HG03280 (cell line): Measurements from ENCODE around the gene COBL.

Experiments
- ATAC-seq: cut with Tn5 transposase; IDR thresholded peaks from one replicate; pipeline ENCODE4 v1.9.1; 2021; ENCODE audit warnings: mild to moderate bottlenecking, moderate library complexity; ENCODE audit not compliant: unreplicated experiment

COBL gene

DNA sequence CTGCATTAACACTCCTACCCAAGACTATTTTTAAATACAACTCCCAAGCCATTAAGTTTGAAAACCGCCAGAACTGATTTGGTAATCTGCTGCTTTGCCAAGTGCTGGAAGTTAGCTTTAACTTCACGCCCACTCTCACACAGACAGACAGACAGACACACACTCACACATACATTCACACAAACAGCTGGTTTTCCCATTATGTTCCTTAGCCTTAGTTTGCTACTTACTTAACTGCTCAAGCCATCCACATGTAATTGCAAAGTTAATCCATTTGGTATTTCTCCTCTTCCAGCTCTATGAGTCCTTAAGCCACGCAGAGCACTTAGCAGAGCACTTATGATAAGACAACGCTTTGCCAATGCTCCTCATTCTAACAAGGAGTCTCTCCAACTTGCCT, 8.3 kb downstream of the COBL start:
- ATAC-seq: no peak

DNA sequence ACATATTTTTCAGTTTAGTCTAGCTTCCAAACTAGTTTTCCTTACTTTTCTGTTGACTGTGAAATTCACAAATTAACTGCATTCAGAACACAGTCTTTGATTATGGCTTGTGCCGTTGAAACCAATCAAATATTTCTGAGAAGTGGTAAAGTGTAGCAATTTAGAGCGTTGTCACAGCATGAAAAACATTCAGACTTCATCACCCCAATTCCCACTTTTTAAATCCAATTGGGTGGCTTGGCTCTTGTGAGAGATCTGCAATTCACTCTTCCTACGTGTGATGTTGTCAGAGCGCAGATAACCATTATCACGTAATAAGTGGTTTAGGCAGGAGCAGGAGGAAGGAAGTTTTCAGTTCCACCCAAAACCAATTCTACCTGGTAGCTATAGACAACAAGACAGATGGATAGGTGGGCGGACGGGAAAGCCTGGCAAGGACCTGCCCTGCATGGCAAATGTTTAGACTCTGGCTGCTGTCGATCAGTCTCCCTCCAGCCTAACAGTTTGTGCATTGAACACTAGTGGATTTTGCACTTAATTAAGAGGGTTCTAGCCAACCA, 8.9 kb downstream of the COBL start:
- ATAC-seq: no peak

DNA sequence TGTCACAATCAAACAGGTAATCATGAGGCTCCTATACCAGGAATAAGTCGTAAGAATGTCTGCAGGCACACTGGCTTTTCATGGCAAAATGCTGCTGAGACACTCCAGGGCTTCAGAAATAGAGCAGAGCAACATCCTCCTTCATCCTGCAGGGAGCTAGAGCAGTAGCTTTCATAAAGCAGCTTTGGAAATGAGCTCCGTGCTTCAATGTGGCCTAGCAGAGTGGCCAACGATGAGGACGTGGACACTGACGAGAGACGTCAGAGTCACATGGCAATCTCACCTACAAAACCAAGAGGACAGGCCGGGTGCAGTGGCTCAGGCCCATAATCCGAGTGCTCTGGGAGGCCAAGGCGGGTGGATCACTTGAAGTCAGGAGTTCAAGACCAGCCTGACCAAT, 9.8 kb downstream of the COBL start:
- ATAC-seq: no peak

DNA sequence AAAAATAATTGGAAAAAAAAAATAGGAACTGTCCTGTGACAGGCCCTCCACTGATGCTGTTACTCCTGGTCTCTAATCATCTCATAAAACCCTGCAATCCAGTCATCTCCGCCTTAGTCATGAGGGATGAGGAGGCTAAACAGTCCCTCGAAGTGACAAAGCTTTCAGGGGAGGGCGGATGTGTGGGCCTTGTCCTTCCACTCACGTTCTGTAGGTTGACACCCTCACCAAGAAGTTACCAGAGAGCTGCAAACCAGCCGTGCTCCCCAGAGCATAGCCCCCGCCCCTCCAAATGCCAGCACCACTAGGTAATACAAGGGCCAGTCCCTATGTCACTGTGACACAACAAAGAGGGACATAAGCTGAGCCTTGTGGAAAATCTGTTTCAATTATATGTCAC, 11.9 kb downstream of the COBL start:
- ATAC-seq: no peak

DNA sequence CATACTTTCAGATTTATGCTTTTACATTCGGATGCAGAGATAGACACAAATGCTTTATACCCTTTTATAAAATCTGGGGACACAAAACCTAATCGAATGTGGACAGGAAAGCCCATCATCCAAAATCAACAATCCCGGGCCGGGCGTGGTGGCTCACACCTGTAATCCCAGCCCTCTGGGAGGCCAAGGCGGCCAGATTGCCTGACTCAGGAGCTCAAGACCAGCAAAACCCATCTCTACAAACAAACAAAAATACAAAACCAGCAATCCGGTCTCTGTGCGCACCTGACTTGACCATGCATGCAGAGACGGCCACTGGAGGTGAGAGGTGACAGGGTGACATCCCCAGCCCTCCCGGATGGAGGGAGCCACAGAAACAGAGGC, 13.5 kb downstream of the COBL start:
- ATAC-seq: no peak

DNA sequence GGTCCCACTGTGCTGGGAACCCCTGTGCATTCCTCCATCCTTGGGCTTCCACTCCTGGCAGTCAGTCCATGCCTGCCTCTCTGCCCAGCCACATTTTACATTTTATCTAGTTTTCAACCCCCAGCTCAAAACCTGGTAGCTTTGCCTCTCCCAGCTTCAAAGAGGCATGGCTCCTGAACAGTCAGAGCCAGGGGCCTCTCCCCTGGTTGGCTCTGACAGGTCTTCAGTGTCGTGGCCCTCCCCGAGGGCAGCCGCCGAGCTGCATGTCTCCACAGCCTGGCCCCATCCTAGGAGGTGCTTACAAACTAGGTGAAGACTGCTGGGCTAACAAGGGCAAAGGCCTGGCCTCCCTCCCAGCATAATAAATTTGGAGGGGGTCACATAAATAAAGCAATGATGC, 14.8 kb downstream of the COBL start:
- ATAC-seq: no peak

DNA sequence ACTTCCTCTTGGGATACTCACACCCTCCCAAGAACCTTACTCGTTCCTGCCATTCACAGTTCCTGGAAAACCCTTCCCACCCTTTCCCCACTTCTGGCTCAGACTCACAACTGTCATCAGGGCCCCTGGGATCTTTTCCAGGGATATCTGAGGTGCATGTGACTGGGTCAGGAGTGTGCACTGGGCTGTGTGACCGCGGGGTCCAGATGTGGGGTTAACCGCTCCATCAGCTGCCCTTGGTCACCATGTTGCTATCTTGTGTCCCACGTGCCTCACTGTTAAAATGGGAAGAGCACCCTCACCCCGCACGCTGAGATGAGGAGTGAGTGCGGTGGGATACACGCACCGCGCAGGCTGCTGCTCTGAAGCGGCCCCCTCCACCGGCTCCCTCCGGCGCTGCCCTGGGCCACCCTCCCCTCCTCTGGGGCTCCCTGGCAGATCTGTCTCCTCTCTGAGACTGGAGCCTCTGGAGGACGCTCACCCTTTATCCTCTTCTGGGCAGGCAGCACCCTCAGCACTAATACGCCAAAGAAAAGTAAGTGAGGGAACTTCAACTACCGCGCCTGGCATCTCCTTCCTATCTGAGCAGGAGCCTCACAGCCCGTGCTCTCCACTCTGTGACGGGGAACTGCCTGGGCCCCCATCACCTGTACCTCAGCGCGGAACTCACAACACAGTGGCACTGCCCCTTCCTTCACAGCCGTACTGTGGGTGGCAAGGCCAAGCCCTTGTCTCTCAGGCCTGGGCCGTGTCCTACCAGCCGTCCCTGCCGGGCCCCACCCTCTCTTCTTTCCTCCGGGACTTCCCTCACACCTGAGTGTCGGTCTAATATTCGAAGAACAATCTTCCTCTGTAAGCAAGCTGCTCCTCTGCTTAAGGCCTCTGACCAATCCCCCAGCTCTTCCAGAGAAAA, 15.6 kb downstream of the COBL start:
- ATAC-seq: no peak

DNA sequence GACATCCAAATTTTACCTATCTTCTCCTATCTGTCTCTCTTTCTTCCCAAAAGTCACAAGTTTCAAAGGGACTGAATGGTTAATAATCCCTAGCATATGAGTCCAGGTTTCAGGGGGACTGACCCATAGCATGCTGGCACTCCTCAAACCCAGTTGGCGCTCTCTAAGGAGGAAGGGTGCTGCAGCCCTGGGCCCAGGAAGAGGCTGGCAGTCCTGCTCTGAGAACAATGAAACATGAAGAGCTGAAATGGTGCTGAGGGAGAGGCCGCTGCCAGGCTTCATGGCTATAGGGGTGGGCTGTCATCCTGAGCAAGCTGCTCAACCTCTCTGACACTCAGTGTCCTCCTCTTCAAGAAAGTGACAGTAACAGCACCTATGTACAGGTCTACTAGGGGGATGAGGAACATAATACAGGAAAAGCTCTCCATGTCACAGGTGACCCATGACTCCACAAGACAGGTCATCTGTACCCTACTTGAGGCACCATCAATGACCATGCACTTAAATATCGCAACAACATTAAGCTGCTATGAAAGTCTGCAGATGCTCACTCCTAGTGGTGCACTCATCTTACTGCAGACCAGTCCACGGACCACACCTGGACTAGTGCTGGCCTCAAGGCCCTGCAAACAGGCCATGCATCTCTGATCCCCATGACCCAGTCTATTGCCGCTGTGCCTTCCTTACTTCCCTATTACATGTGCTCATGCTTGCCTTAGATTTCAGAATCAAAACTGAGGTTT, 17.0 kb downstream of the COBL start:
- no peak for ATAC-seq

DNA sequence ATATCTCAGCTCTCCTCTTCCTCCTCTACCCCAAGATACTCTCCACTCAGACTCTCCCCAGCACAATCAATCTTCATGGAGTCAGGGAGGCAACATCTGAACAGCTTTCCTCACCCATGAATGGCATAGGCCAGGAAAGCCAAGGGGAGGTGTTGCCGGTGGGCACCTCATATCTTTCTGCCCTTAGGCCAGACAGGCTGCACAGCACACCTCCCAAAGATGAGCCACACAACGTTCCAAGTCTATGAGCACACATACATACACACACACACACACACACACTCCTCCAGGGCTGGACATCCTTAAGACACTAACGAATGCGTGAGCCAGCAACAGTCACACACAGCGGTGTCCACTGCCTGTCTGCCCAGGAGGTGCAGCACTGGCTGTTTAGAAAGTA, 17.7 kb downstream of the COBL start:
- ATAC-seq: no peak

DNA sequence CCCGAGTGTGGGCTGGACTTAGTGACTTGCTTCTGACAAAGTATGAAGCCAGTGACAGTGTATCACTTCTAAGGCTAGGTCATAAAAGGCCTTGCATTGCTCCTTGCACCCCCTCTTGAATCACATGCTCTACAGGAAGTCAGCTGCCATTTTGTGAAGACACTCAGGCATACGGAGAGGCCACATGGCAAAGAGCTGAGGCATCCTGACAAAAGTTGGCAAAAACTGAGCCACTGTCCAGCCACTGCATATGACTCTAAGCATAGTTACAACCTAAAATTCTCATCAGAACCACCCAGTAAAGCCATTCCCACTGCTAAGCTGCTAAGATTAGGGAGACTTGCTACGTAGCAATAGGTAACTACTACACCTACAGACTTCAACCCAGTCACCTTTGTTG, 18.6 kb downstream of the COBL start:
- ATAC-seq: no peak

DNA sequence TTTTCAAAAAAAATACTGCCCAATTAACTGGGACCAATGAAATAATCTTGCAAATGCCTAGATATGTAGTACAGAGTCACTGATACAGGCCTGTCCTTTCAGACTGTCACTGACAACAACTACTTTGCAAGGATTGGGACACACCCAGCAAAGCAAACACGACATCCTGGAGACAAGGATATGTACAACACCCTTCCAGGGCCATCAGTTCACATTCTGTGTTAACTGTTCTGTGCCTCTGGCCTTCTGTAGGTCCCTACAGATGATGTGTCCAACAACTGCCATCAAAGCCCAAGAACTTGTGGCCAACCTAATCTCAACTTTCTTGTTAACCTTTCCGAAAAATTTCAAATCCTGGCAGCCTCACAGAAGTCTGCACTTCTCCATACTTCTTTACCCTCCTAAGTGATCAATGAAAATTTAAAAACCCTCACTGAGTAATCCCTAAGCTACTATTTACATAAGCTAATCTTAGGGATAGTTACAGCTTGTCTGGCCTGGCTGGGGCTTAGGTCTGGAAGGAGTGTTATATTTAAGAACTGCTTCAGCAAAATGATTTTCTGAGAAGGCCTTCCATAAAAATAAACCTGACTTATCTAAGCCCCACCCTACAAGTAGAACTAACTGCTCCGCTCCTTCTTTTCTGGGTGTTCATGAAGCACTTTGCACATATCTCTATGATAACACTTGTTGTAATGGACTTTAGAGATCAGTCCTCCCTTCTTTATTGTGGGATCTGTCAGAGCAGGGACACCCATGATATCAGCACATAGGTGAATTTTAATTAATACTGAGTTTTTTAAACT, 21.0 kb downstream of the COBL start:
- ATAC-seq: no peak

DNA sequence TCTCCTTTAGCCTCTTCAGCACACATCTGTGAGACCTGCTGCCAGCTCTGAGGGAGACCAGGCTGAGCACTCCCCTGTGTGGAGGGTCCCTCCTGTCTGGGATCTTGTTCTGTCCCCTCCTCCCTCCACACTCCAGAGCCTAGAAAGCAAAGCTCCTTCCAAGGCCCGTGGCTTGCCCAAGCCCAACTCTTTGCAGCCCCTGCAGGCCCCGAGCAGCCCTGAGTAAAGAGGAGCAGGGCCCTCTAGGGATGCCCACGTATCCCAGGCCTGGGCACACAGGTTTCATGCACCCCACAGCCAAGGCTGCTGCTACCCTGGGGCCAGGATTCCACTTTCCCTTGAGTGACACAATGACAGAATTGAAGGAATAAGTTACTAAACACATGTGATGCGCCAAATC, 24.0 kb downstream of the COBL start:
- ATAC-seq: no peak

DNA sequence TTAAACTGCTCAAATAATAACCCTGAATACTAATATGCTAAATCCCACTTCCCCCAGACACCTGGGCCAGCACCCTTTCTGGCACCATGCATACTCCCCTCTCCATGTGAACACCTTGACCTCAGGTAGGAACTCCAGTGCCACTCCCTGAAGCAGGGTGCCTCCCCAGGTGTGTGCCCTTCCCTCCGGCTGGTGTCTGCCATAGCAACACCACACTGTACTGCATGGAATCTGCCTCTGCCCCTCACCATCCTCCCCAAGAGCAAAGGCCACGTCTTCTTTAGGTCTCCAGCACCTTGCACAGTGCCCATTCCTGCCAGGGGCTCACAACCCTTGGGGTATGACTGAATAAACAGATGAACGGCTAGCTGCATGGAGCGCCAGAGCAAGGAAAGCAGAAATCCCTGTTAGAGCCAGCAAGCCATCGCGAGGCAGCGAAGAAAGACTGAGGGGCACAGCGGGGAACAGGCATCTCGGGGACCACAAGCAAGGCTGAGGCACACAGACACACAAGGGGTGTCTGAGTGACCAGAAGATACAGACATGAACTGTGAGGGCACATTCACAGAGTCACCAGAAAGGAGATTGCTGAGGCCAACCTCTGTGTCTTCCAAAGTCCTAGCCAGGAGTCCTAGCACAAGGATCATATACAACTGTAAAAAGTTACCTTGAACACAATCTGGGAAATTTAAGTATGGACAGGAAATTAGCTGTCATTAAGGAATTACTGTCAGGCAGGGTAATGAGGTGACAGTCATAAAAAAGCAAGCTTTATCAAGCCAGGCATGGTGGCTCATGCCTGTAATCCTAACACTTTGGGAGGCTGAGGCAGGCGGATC, 25.7 kb downstream of the COBL start:
- no peak for ATAC-seq

DNA sequence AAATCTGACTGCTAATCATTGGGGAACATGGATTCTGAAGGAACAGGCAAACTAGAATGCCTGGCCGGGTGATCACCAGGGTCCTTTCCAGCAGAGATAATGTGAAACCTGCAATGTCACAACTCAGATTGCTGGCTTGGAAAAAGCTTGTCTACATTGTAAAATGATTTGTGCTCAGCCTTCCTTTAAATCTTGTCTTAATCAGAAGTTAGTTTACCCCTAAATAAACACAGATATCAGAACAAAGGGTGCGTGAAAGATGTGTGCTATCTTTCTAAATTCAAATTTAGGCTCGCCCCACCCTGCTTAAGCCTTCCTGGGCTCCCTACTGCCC, 26.3 kb downstream of the COBL start:
- ATAC-seq: no peak

DNA sequence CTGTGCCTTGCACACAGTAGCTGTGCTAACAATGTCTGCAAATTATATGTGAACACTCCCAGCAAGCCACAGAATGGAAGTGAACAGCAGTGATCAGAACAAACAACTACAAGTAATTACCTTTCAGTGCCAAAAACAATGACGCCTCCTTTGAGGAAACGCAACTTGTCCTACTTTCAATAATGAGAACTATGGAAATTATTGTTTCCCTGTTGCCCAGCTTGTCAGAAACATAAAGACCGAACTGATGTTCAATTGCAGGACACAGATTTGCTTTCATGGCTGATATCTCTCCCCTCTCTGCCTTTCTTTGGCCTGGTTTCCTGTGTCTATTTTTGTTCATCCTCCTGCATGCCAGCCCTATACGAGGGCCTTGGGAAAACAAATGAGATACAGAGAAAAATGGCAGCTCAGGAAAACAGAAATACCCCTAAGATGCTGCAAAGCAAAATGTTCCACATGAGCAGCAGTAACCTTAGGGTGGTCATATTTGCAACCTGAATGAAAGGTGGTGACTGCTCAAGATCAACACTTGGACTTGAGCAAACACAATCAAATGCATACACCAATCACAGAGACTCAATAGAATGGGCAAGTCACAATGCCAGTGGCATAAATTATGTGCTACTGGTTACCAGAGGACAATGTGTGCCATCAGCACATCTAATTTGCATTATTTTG, 26.8 kb downstream of the COBL start:
- no peak for ATAC-seq

DNA sequence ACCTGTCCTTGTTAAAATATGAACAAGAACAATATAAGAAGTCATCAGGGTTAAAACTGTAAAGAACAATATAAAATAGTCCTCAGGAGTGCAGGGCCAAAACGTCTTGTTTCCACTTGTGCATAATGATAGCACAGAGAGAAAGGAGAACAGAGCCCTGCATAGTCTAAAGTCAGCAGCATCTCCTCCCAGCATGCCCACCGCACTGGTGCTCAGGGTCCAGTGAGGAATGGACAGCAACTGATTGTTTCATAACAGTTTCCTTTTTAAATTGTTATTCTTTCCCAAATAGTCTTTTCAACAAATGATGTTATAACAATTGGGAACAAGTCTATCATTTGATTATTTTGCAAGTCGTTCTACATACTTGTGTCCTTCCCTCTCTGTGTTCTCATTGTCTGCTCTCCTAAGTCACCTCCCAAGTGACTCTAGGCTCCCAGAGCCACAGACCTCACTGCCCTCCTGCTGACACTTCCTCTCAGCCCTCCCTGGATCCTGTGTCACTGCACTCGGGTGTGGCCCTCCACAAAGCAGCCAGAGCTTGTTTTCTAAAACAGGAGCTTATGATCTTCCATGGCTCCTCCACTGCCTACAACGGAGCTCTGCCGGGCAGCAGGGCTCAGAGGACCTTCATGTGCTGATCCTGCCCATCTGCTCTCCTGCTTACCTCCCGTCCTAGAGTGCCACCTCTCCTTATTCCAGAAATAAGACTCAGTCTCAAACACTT, 27.6 kb downstream of the COBL start:
- ATAC-seq: no peak

DNA sequence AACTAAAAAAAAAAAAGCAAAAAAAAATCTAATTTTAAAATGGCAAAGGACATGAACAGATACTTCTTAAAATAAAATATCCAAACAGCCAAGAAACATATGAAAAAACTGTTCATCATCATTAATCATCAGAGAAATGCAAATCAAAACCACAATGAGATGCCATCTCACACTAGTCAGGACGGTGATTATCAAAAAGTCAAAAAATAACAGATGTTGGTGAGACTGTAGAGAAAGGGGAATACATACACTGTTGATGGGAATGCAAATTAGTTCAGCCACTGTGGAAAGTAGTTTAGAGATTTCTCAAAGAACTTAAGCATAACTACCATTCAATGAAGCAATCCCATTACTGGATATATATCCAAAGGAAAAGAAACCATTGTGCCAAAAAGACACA, 30.2 kb downstream of the COBL start:
- no peak for ATAC-seq

DNA sequence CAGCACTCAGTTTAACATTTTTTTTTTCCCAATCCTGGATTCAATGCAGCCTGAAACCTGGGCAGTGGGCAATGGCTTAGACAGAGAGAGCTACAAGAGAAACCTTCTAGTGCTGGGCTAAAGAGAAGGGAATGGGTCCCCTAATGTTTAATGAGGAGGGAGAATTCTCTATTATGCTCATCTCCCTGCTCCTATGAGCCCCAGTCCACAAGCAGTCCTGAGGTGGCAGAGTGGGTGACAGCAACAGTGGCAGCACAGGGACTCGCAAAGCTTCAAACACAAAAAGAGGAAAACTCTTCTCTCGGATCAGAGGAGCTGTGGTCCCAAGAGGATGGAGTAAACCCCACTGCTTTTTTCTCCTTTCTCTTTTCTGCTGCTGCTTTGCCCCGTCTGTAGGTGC, 36.5 kb downstream of the COBL start:
- ATAC-seq: no peak

DNA sequence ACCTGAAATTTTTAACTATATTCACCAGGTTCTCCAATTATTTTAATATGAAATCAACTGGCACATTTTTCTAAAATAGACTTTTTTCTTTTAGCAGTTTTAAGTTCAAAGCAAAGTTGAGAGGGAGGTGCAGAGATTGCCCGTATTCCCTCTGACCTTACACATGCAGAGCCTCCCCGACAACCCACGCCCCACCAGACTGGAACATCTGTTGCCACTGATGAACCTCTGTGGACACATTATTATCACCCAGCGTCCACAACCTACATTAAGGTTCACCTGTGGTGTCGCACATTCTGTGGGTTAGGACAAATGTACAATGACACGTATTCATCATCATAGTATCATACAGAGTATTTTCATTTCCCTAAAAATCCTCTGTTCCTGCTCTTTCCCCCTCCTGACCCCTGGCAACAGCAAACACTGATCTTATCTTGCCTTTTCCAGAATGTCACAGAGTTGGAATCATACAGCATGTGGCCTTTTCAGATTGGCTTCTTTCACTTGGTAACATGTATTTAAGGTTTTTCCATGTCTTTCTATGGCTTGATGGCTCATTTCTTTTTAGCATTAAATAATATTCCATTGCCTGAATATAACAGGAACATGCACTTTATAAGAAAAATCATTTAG, 37.1 kb downstream of the COBL start:
- no peak for ATAC-seq
